TTC549 (cell line): ENCODE data around the gene CLDN7.

Experiments
- FAIRE-seq: peaks from 2 replicates; lab custom pipeline; 2012; peaks lifted over from hg19 to GRCh38; lab: Jason Lieb, UNC

Gene CLDN7

DNA sequence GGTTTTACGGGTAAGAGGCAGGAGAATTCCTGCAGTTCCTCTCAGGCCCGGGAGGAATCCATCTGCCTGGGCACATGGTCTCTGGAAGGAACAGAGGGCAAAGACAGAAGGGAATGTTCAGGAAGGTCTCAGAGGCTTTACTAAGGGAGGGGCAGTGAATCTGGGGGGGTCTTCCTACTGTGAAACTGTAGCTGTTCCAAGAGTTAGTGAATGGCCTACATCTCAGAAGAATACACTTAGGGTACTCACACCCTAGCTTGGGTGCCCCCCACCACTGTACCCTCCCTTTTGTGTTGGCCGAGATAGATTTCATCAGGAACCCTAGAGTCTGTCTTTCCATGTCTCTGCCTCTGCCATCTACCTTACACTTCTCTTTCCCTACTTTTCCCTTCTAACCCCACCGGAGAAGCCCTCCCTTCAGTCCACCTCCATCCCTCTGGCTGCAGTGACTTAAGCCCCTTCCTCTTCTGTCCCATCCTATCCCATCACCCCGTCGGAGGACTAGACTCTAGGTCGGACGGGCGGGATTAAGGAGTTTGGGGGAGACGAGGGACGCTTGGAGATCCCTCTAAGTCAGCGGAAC lies 43.0 kb downstream of the CLDN7 start:
- no peak for FAIRE-seq

DNA sequence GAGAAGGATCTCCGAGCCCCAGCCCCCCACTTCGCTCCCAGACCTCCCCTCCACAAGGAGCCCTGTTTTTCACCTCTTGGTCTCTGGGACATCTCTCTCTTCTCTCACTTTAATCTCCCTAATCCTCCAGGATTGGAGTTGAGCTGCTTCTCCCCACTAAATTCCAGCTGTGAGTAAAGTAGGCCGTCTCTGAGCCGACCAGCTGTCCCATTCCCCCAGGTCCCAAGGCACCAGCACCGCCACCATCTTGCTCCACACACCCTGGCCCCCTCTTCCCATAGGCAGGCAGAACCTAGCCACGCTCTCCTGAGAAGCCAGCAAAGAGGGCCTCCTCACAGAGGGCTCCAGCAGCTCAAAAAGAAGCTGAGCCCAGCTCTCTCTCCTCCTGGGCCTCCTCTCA lies 43.5 kb downstream of the CLDN7 start:
- FAIRE-seq, result no peak

DNA sequence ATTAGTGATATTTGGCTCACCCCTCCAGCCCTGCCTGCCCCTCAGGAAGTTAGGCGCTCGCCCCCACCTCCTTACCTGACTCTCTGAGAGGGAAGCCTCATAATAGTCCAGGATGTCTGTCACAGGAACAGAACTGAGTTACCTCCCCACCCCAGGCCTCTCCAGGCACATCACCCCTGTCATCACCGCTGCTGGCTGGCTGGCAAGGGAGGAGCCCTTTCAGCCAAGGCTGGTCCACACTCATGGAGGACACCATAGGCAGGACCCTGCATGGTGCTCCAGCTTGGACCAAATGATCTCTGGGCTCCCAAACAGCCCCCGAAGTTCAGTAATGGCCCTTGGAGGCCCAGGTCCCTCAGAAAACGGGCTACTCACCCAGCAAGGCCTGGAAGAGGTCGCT lies 44.1 kb downstream of the CLDN7 start:
- no peak for FAIRE-seq

DNA sequence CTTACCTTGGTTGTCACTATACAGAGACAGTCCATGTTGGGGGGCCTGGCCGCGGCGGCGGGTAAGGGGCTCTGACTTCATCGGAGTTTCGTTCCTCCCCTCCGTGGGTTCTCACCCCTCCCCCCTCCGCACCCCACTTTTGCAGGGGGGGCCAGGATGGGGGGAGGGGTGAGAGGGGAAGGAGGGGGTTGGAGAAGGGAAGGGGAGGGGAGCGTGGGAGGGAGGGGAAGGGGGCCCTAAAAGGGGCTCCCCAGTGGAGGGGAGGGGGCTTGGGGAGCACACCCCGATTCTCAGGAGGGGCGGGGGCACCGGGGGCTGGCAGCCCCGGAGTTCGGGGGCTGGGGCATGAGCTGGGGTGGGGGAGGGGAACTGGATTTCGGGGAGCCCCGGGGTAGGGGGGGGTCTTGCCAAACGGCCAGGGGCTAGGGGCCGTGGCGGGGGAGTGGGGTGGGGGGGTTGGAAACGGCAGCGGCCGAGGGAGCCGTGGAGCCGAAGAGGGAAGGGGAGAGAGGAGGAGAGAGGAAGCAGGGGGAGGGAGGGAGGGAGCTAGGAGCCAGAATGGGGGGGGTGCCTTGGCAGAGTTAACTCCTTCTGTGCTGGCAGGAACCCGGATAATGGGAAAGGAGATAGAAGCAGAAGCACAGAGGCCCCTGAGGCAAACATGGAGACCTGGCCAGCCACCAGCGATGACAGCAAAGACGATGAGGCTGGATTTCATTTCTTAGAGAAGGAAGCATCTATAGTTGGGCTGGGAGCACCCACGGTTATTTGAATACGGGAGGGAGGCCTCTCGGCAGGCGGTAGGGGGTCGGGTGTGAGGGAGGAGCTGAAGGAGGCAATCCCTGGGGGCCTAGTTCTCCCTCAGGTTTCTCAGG lies 44.9 kb downstream of the CLDN7 start:
- no peak for FAIRE-seq

DNA sequence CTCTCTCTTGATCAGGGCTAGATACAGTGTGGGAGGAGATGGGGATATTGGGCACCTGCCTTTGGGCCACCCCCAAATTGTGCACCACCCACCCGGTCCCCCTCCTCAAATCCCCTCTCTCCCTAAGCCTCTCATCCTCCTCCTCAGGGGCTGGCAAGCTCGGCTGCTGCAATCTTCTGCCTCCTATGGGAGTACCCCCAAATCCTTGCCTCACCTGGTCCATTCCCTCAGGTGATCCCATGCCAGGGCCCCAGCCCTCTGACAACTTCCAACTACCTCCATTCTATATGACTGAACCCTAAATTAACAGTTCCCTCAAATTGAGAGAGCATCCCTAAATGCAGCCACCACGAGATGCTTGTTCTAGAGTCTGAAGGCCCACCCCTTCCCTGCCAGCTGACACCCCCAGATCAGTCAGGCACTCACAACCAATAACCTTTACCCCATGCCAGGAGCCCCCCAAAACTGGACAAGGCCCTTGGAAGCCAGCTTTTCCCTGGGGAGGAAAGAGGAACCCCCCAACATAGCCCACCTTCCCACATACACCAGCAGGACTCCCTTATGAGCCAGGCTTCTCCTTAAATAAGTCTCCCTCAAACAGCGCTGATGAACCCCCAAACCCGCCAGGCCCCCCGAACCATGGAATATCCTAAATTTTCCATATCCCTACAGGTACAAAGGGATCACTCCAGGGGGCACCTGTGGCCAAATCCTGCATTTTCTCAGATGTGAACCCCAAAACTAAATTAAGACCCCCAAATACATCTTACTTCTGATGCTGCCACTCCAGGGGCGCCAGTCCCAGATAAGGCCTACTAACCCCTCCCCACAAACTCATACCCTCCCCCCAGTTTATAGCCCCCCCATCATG lies 45.8 kb downstream of the CLDN7 start:
- no peak for FAIRE-seq

DNA sequence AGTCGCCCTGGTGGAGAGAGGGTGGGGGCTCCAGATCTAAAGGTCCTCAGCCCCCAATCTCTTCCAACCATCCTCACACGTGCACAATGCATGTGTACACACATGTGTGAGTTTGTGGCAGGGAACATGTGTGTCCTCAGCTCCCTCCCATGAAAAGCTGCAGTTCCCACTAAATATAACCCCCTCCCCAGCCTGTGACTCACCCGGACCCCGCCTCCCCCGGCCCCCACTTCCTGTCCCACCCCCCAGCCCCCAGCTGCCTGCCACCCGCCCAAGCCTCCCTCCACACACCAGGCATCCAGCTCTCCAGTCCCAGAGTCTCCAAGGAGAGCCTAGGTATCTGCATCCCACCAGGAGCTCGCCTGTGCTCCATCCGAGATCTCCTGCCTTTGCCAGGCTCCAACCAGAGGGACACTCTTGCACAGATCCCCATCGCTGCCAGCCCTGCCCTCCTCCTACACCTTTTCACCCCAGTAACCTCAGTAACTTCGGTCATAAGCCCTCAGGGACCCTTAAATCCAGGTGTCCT lies 46.6 kb downstream of the CLDN7 start:
- FAIRE-seq, result no peak

DNA sequence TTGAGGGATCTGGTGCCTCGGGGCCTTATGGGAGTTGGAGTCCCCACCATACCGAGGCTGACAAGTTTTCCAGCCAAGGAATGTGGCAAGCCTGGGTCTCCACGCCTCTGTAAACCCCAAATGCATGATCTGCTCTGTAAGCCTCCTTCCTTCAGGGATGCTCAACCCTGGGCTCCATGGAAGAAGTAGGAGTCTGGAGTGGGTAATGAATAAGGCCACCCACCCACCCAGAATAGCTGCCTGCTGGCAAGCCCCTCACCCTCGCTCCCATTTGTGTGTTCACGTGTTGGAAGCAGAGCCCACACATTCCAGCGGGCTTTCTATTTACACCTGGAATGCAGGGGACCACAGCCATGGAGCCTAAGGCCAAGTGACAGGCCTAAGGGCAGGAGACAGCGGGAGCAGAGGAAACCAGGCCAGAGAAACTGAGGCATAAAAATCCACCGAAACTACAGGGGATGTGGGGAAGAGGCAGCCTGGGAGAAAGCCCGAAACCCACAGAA lies 47.1 kb downstream of the CLDN7 start:
- peak; percentile 93 for FAIRE-seq

DNA sequence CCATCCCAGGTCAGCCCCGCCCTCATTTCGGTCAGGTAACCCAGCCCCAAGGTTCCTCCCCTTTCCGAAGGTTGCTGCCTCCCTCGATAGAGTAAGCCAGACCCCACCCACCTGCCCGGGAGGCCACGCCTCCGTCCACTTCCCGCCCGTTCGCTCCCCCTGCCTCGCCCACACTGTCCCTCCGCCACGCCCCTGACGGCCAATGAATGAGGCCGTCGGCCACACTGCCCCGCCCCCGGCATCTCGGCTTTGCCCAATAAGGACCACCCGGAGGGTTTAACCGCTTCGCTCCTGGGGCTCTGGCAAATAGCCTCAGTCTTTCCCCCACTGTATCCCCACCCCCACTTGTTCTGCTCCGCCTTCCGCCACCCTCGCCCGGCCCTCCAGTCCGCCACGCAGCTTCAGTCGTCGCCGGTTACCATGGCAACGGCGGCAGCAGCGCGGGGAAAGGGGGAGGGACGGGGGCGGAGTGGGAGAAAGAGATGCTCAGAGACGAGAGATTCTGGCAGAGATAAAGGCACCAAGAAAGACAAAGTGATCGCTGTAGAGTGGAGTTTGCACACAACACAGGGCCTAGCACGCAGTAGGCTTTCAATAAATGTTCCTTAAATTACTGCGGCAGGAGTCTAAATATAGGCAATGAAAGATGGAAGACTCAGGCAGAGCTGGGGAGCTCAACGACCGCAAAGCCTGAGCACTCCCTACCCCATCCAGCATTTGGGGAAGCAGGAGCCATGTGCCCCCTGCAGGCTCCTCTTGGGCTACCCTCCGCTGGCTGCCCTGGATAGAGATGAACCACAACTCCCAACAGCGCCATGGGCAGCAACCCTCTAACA lies 47.8 kb downstream of the CLDN7 start:
- FAIRE-seq, result peak; percentile 96

DNA sequence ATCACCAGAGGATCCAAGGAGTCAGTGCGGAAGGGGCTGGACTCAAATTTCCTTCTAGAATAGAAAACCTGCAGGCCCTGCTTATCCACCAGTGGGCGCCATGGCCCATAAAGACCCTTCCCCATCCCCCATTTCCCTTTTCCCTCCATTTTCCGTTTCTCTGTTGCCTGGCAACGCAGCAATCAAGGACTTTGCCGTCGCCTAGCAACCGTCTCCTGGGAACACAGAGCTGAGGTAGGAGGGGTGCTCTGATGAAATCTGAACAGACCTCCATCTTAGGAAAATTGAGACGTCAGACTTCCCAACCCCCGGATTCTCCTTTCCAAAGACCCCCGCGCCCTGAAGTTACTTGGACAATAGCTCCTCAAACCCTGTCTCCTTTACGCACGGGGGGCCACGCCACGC lies 48.4 kb downstream of the CLDN7 start:
- FAIRE-seq, result no peak

DNA sequence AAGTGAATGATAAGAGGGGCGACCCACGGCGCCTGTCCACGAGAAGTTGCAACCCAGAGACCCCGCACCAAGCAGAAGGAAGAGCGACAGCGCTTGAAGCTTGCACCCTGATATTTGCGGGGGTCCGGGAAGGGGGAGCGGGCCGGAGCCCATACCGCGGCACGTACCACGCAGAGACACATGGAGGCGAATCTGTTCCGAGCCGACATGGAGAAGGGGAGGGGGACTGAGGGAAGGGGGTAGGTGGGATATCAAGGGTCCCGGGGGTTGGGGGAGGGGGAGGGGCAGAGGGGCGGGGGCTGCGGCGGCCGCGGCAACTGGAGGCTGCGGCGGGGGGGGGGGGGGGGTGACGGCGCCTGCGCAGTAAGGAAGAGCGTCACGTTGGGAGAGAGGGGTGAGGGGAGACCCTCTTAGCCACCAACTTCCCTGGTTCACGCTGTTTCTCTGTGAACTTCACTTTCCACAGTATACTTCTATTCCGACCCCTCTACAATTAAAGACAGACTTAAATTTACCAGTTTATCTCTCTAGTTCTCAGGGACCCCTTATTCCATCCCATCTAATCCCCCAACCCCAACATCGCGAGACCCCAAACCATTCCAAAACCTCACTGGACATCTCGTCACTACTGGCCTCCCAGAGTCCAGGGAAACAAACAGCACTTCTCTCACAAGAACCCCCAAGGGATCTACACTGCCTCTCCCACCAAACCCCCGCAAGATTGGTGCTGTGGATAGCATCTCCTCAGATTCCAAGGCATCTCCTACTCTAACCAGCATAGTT lies 50.6 kb downstream of the CLDN7 start:
- FAIRE-seq, result no peak
